OCI-LY1 (cell line): ENCODE results near the gene SMARCAL1.

Experiments used
- H2AFZ ChIP-seq: fragments of 200-600 bp; sonication (generic), shearing (Covaris generic); 2 replicates; pipeline ENCODE4 v1.6.0; 2014; ENCODE audit warnings: antibody characterized with exemption, mild to moderate bottlenecking, low read length
- H3F3A ChIP-seq: fragments of 200-600 bp; sonication (generic), shearing (Covaris generic); 2 replicates; pipeline ENCODE4 v1.6.0; 2014; ENCODE audit warnings: mild to moderate bottlenecking, antibody characterized with exemption, low read length, moderate library complexity; ENCODE audit not compliant: insufficient read depth
- H3K27ac ChIP-seq: fragments of 200-600 bp; sonication (generic); 2 replicates; pipeline ENCODE4 v1.5.1; 2014; ENCODE audit warnings: low read length, mixed run types, mild to moderate bottlenecking, low read depth; ENCODE audit not compliant: poor library complexity, severe bottlenecking
- H3K27me3 ChIP-seq: fragments of 200-600 bp; sonication (generic); 2 replicates; pipeline ENCODE4 v1.6.0; 2014; ENCODE audit warnings: antibody characterized with exemption, mild to moderate bottlenecking, low read length, moderate library complexity; ENCODE audit not compliant: insufficient read depth
- H3K36me3 ChIP-seq: fragments of 200-600 bp; sonication (generic); 2 replicates; pipeline ENCODE4 v1.6.1; 2014; ENCODE audit warnings: mild to moderate bottlenecking, antibody characterized with exemption, low read length, moderate library complexity, mixed read lengths; ENCODE audit not compliant: insufficient read depth
- H3K4me1 ChIP-seq: fragments of 200-600 bp; sonication (generic); 2 replicates; pipeline ENCODE4 v1.5.1; 2014; ENCODE audit warnings: mild to moderate bottlenecking, low read length, moderate library complexity; ENCODE audit not compliant: insufficient read depth, severe bottlenecking
- H3K4me2 ChIP-seq: fragments of 200-600 bp; sonication (generic), shearing (Covaris generic); 2 replicates; pipeline ENCODE4 v1.6.1; 2014; ENCODE audit warnings: low read length
- H3K4me3 ChIP-seq: fragments of 200-600 bp; sonication (generic); 2 replicates; pipeline ENCODE4 v1.5.1; 2014; ENCODE audit warnings: low read length, low read depth, mild to moderate bottlenecking, mixed read lengths; ENCODE audit not compliant: poor library complexity, severe bottlenecking
- H3K79me2 ChIP-seq: fragments of 200-600 bp; shearing (Covaris generic); 2 replicates; pipeline ENCODE4 v1.6.1; 2016; ENCODE audit warnings: mixed run types, low read length, mixed read lengths; ENCODE audit not compliant: insufficient read depth
- H3K9ac ChIP-seq: fragments of 200-600 bp; sonication (generic), shearing (Covaris generic); 2 replicates; pipeline ENCODE4 v1.6.1; 2014; ENCODE audit warnings: mild to moderate bottlenecking, low read length, mixed read lengths
- H3K9me2 ChIP-seq: fragments of 200-600 bp; sonication (generic), shearing (Covaris generic); 2 replicates; pipeline ENCODE4 v1.6.1; 2014; ENCODE audit warnings: low read depth, mild to moderate bottlenecking, low read length, mixed read lengths
- H3K9me3 ChIP-seq: fragments of 200-600 bp; shearing (Covaris generic); 2 replicates; pipeline ENCODE4 v1.6.1; 2014; ENCODE audit warnings: low read length, mixed read lengths
- H4K20me1 ChIP-seq: fragments of 200-600 bp; sonication (generic), shearing (Covaris generic); 2 replicates; pipeline ENCODE4 v1.6.0; 2016; ENCODE audit warnings: mild to moderate bottlenecking, low read length; ENCODE audit not compliant: insufficient read depth
- CTCF ChIP-seq: fragments of 200-600 bp; sonication (generic), shearing (Covaris generic); IDR thresholded peaks from 2 replicates; pipeline ENCODE4 v1.5.1; 2017; ENCODE audit warnings: mild to moderate bottlenecking, antibody characterized with exemption, low read length, moderate library complexity, mixed read lengths
- EZH2 ChIP-seq: fragments of 200-600 bp; sonication (generic), shearing (Covaris generic); IDR thresholded peaks from 2 replicates; pipeline ENCODE4 v1.8.0; 2017; ENCODE audit warnings: borderline replicate concordance, mixed run types, mild to moderate bottlenecking, antibody characterized with exemption, low read length, moderate library complexity, mixed read lengths

SMARCAL1 gene

GRCh38 chr2:216492597-216493333 is 80.5 kb downstream of the SMARCAL1 start:
- no peaks in the 10 kb centered on the region for H3K9me2 ChIP-seq
- no peaks in the 10 kb centered on the region for H3K36me3 ChIP-seq
- no peak for TF ChIP-seq CTCF
- TF ChIP-seq EZH2 = no peak
- H3K79me2 ChIP-seq = no peaks in the 10 kb centered on the region
- no peaks in the 10 kb centered on the region for H3F3A ChIP-seq
- H3K4me1 ChIP-seq = peaks cover 17% of the 10 kb centered on the region
- H3K9ac ChIP-seq = no peak overlapping the region
- no peaks in the 10 kb centered on the region for H3K27me3 ChIP-seq
- no peak overlapping the region for H3K27ac ChIP-seq
- H3K9me3 ChIP-seq = no peaks in the 10 kb centered on the region
- no peak overlapping the region for H3K4me3 ChIP-seq
- no peaks in the 10 kb centered on the region for H4K20me1 ChIP-seq
- no peak overlapping the region for H2AFZ ChIP-seq
- no peak overlapping the region for H3K4me2 ChIP-seq

- no peaks in the 10 kb centered on the region for H3F3A ChIP-seq
- no peak for TF ChIP-seq EZH2
- TF ChIP-seq CTCF = no peak
- H3K36me3 ChIP-seq = no peaks in the 10 kb centered on the region
- H3K9ac ChIP-seq = no peak overlapping the region
- H4K20me1 ChIP-seq = no peaks in the 10 kb centered on the region
- no peaks in the 10 kb centered on the region for H3K9me3 ChIP-seq
- no peaks in the 10 kb centered on the region for H3K9me2 ChIP-seq
- H3K79me2 ChIP-seq = no peaks in the 10 kb centered on the region
- no peak overlapping the region for H2AFZ ChIP-seq
- H3K27me3 ChIP-seq = no peaks in the 10 kb centered on the region
- peaks cover 22% of the 10 kb centered on the region for H3K4me1 ChIP-seq
- no peak overlapping the region for H3K27ac ChIP-seq
- no peak overlapping the region for H3K4me3 ChIP-seq
- no peak overlapping the region for H3K4me2 ChIP-seq
Observed at GRCh38 chr2:216493334-216493685, 81.0 kb downstream of the SMARCAL1 start.

GRCh38 chr2:216495656-216496055 is 83.4 kb downstream of the SMARCAL1 start:
- Histone ChIP-seq H4K20me1 (no peaks in the 10 kb centered on the region; the same call in 1 of the 2 replicates), H3K9me2 (no peaks in the 10 kb centered on the region), H3K27ac (no peak overlapping the region), H3K9ac (no peak overlapping the region), H3K4me3 (no peak overlapping the region), H3K9me3 (no peaks in the 10 kb centered on the region), H3K4me2 (no peak overlapping the region), H3K79me2 (peaks cover 19% of the 10 kb centered on the region), H3K4me1 (peaks cover 35% of the 10 kb centered on the region), H3K36me3 (peaks cover 18% of the 10 kb centered on the region), H3K27me3 (no peaks in the 10 kb centered on the region), H3F3A (no peaks in the 10 kb centered on the region), H2AFZ (no peak overlapping the region)
- TF ChIP-seq EZH2 (no peak), CTCF (no peak)
